GM12878 (cell line): ENCODE data around the gene CTXND1. TPM values are rescaled to one million over a fixed set of nuclear protein-coding genes. Genes with fewer than 3 reads are reported as not detected.

Source experiments
- ATAC-seq: fragments of 200-7000 bp; cut with Tn5 transposase; 3 replicates; pipeline ENCODE4 v1.9.1; 2020; ENCODE audit warnings: mild to moderate bottlenecking, moderate library complexity
- BruUV-seq: library from RNA; stranded (reverse); fragments of 400-500 nt; replicated peaks from 2 replicates; lab custom pipeline; 2021; lab: Mats Ljungman, UMichigan
- CTCF ChIA-PET: fragments of 300-600 bp; sonication (Branson Sonifier 250); formaldehyde crosslinking; extraction: SDS; loops from one replicate; lab custom pipeline; 2021; ENCODE audit warnings: inconsistent platforms; lab: Yijun Ruan, JAX
- POLR2A ChIA-PET: fragments of 350-600 bp; formaldehyde crosslinking; extraction: SDS; loops from one replicate; lab custom pipeline; 2021; ENCODE audit warnings: inconsistent platforms; lab: Charles Lee
- RAD21 ChIA-PET: fragments of 300-600 bp; sonication (Branson Sonifier 250); formaldehyde crosslinking; loops from one replicate; lab custom pipeline; 2023; ENCODE audit warnings: antibody characterized with exemption; ENCODE audit not compliant: unreplicated experiment; lab: Charles Lee
- SMC1A ChIA-PET: fragments of 300-600 bp; sonication (Branson Sonifier 250); formaldehyde crosslinking; loops from one replicate; lab custom pipeline; 2023; ENCODE audit not compliant: unreplicated experiment, uncharacterized antibody; lab: Charles Lee
- DNase-seq: peaks from one replicate; pipeline ENCODE4 v3.0.0-alpha.2; 2011; ENCODE audit warnings: low read depth, low spot score
- FAIRE-seq: peaks from 3 replicates; lab custom pipeline; 2011; peaks lifted over from hg19 to GRCh38; lab: Jason Lieb, UNC
- H2AFZ ChIP-seq: 2 replicates; pipeline ENCODE4 v1.6.0; 2011; ENCODE audit warnings: low read depth, low read length, control low read depth; ENCODE audit not compliant: control insufficient read depth
- H3K27ac ChIP-seq: 2 replicates; pipeline ENCODE4 v1.5.1; 2011; ENCODE audit warnings: control low read depth; ENCODE audit not compliant: control insufficient read depth, insufficient read depth
- H3K27me3 ChIP-seq, 2 experiments: replicated peaks in 1 of 2; 2 replicates each; pipeline versions ENCODE4 v1.6.0 to v1.6.1; 2011; ENCODE audit warnings: low read length in 1 of 2; ENCODE audit not compliant: control insufficient read depth in 2 of 2, insufficient read depth in 2 of 2
- H3K36me3 ChIP-seq, 2 experiments: 2 replicates each; pipeline ENCODE4 v1.5.1; 2011; ENCODE audit warnings: low read length in 1 of 2; ENCODE audit not compliant: control insufficient read depth in 2 of 2, insufficient read depth in 2 of 2
- H3K4me1 ChIP-seq: 2 replicates; pipeline ENCODE4 v1.6.1; 2011; ENCODE audit warnings: mild to moderate bottlenecking, low read length, moderate library complexity, mixed read lengths; ENCODE audit not compliant: control insufficient read depth, insufficient read depth
- H3K4me2 ChIP-seq: 2 replicates; pipeline ENCODE4 v1.6.0; 2011; ENCODE audit warnings: control low read depth; ENCODE audit not compliant: control insufficient read depth, insufficient read depth
- H3K4me3 ChIP-seq: fragments of 200-600 bp; sonication (generic); 2 replicates; pipeline ENCODE4 v1.5.1; 2016
- H3K79me2 ChIP-seq: 2 replicates; pipeline ENCODE4 v1.6.0; 2011; ENCODE audit warnings: low read length; ENCODE audit not compliant: control insufficient read depth, insufficient read depth
- H3K9ac ChIP-seq: 2 replicates; pipeline ENCODE4 v1.8.0; 2011; ENCODE audit warnings: low read length, control low read depth, mixed read lengths; ENCODE audit not compliant: control insufficient read depth, insufficient read depth
- H3K9me3 ChIP-seq: replicated peaks from 3 replicates; pipeline ENCODE4 v1.5.1; 2011; ENCODE audit warnings: mild to moderate bottlenecking, low read length; ENCODE audit not compliant: control insufficient read depth, insufficient read depth
- H4K20me1 ChIP-seq: 2 replicates; pipeline ENCODE4 v1.6.0; 2011; ENCODE audit not compliant: control insufficient read depth, insufficient read depth
- BACH1 ChIP-seq: fragments of 450-650 bp; IDR thresholded peaks from 2 replicates; pipeline ENCODE4 v1.6.1; 2017; ENCODE audit warnings: mild to moderate bottlenecking, borderline replicate concordance
- CBX5 ChIP-seq: sonication (generic); IDR thresholded peaks from 2 replicates; pipeline ENCODE4 v1.6.1; 2016; ENCODE audit warnings: low read depth, moderate library complexity, mild to moderate bottlenecking, inconsistent platforms
- HDGF ChIP-seq: fragments of 450-650 bp; IDR thresholded peaks from 2 replicates; pipeline ENCODE4 v1.6.1; 2016; ENCODE audit warnings: antibody characterized with exemption
- IRF4 ChIP-seq: IDR thresholded peaks from 2 replicates; pipeline ENCODE4 v1.6.1; 2011; ENCODE audit warnings: low read depth, low read length
- POLR2AphosphoS2 ChIP-seq: IDR thresholded peaks from 2 replicates; pipeline ENCODE4 v1.6.1; 2011; ENCODE audit warnings: low read depth, mild to moderate bottlenecking, low read length, improper control_type of control experiment, moderate library complexity
- RUNX3 ChIP-seq: IDR thresholded peaks from 2 replicates; pipeline ENCODE4 v1.6.1; 2012; ENCODE audit warnings: low read length, inconsistent platforms
- SMARCA5 ChIP-seq: fragments of 450-650 bp; IDR thresholded peaks from 2 replicates; pipeline ENCODE4 v1.6.1; 2017; ENCODE audit warnings: mild to moderate bottlenecking
- YBX1 ChIP-seq: fragments of 450-650 bp; IDR thresholded peaks from 2 replicates; pipeline ENCODE4 v1.6.1; 2016; ENCODE audit warnings: antibody characterized with exemption
- ZNF622 ChIP-seq: fragments of 450-650 bp; IDR thresholded peaks from 2 replicates; pipeline ENCODE4 v1.6.1; 2017; ENCODE audit warnings: mild to moderate bottlenecking, inconsistent platforms
- WGBS: methylation state at CpG from one replicate; pipeline ENCODE4 v1.1.6; 2016; ENCODE audit warnings: low lambda C conversion rate; ENCODE audit not compliant: insufficient replicate concordance, insufficient coverage; ENCODE audit errors: missing lambda C conversion rate; 5-methylcytosine and 5-hydroxymethylcytosine counted together
- in situ Hi-C: fragments of 300-500 bp; cut with MboI; formaldehyde crosslinking; loops from 9 replicates; pipeline ENCODE4 v1.14.3; 2018; ENCODE audit warnings: mixed read lengths
- intact Hi-C: fragments of 100-400 bp; cut with micrococcal nuclease; formaldehyde crosslinking; loops from one replicate; pipeline ENCODE4 v1.14.2; 2022; ENCODE audit not compliant: unreplicated experiment
- polyA plus RNA-seq, 11 experiments: library from polyadenylated mRNA; depleted of rRNA in 4 of 11; unstranded in 6 of 11; stranded (reverse) in 5 of 11; fragments of >200 nt; fragmentation: Nextera tagmentation in 4 of 11; fragmentation: Illumina TruSeq in 1 of 11; extraction: Ambion mirVana in 4 of 11; extraction: Trizol in 1 of 11; gene quantifications; 1 replicate in 1 of 11; 2 replicates in 10 of 11; pipeline versions ENCODE4 v1.2.1 to v1.2.3, GENCODE V29; 2011 to 2016; ENCODE audit warnings: inconsistent platforms in 2 of 11, missing spikeins in 2 of 11, low read depth in 1 of 11
- total RNA-seq, 4 experiments: library from RNA; depleted of rRNA in 3 of 4; stranded (reverse); fragments of >200 nt in 3 of 4; fragmentation: Illumina TruSeq in 1 of 4; extraction: Trizol in 1 of 4; gene quantifications; 2 replicates each; pipeline versions ENCODE4 v1.2.1 to v1.2.3, GENCODE V29; 2013 to 2021
- TF ChIP-seq, protein P1 (sequence below): fragments of 450-650 bp; IDR thresholded peaks from 2 replicates; pipeline ENCODE4 v1.6.1; 2018; ENCODE audit warnings: borderline replicate concordance, mild to moderate bottlenecking; ENCODE audit not compliant: partially characterized antibody
- TF ChIP-seq, protein P2 (sequence below): fragments of 450-650 bp; formaldehyde crosslinking; IDR thresholded peaks from 2 replicates; pipeline ENCODE4 v1.4.0; 2022; ENCODE audit warnings: mild to moderate bottlenecking, moderate library complexity
- TF ChIP-seq, protein P3 (sequence below): fragments of 450-650 bp; IDR thresholded peaks from 2 replicates; pipeline ENCODE4 v1.6.1; 2016; ENCODE audit warnings: mild to moderate bottlenecking, moderate library complexity, borderline replicate concordance

The CTXND1 gene
- total and polyA plus RNA-seq, 10 of the 15 experiments (the other 5 are each of a cell fraction or from before 2014, with no cell fraction given): under 0.01 to 0.03 (median 0.02) TPM; not detected in 7

DNA sequence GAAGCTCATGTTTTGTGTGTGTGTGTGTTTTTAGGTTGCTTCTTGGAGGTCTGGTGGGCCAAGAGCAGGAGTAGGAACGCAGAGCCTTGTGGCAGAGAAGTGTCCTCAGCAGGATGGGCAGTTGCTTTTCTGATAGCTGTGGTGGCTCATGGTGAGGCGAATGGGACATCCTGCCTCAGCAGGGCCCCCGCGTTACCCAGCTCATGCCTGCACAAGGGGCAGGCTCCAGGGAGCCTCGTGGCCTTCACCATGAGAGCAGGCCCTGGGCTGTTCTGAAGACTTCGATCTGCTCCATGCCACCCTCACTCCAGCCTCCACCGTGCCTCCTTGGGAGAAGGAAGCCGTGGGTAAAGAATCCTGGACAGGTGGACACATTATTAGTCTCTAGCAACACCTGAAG is 33.4 kb upstream of the CTXND1 start:
- ChIA-PET POLR2A (no interaction called here), CTCF (no interaction called here), RAD21 (no interaction called here), SMC1A (no interaction called here)
- Histone ChIP-seq H3K27ac (no peak overlapping the region), H3K27me3 (peaks cover 0 to 4% of the 10 kb centered on the region in 2 experiments; a peak in 3 of 4 replicates), H3K9me3 (no peaks in the 10 kb centered on the region), H3K4me1 (no peaks in the 10 kb centered on the region), H3K4me2 (no peak overlapping the region), H3K36me3 (no peaks in the 10 kb centered on the region), H2AFZ (no peak overlapping the region), H3K9ac (no peak overlapping the region), H3K4me3 (no peak overlapping the region), H4K20me1 (no peaks in the 10 kb centered on the region), H3K79me2 (no peaks in the 10 kb centered on the region)
- FAIRE-seq: no peak
- no peak for ATAC-seq
- 39% methylated on average over 8 of the region's 8 CpGs for WGBS
- no TSS peak for BruUV-seq
- intact Hi-C loops (no loop called here), in situ Hi-C loops (no loop called here)
- no peak for DNase-seq
- no peak for TF ChIP-seq BACH1
- no peak for TF ChIP-seq RUNX3
- TF ChIP-seq, protein P1, sequence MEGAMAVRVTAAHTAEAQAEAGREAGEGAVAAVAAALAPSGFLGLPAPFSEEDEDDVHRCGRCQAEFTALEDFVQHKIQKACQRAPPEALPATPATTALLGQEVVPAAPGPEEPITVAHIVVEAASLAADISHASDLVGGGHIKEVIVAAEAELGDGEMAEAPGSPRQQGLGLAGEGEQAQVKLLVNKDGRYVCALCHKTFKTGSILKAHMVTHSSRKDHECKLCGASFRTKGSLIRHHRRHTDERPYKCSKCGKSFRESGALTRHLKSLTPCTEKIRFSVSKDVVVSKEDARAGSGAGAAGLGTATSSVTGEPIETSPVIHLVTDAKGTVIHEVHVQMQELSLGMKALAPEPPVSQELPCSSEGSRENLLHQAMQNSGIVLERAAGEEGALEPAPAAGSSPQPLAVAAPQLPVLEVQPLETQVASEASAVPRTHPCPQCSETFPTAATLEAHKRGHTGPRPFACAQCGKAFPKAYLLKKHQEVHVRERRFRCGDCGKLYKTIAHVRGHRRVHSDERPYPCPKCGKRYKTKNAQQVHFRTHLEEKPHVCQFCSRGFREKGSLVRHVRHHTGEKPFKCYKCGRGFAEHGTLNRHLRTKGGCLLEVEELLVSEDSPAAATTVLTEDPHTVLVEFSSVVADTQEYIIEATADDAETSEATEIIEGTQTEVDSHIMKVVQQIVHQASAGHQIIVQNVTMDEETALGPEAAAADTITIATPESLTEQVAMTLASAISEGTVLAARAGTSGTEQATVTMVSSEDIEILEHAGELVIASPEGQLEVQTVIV: no peak
- TF ChIP-seq, protein P2, sequence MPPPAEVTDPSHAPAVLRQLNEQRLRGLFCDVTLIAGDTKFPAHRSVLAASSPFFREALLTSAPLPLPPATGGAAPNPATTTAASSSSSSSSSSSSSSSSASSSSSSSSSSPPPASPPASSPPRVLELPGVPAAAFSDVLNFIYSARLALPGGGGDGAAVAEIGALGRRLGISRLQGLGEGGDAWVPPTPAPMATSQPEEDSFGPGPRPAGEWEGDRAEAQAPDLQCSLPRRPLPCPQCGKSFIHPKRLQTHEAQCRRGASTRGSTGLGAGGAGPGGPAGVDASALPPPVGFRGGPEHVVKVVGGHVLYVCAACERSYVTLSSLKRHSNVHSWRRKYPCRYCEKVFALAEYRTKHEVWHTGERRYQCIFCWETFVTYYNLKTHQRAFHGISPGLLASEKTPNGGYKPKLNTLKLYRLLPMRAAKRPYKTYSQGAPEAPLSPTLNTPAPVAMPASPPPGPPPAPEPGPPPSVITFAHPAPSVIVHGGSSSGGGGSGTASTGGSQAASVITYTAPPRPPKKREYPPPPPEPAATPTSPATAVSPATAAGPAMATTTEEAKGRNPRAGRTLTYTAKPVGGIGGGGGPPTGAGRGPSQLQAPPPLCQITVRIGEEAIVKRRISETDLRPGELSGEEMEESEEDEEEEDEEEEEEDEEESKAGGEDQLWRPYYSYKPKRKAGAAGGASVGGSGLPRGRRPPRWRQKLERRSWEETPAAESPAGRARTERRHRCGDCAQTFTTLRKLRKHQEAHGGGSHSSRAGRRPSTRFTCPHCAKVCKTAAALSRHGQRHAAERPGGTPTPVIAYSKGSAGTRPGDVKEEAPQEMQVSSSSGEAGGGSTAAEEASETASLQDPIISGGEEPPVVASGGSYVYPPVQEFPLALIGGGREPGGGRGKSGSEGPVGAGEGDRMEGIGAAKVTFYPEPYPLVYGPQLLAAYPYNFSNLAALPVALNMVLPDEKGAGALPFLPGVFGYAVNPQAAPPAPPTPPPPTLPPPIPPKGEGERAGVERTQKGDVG (CRISPR knock-in tag): no peak
- TF ChIP-seq HDGF: no peak
- no peak for TF ChIP-seq SMARCA5
- TF ChIP-seq YBX1: no peak
- no peak for TF ChIP-seq IRF4
- no peak for TF ChIP-seq ZNF622
- TF ChIP-seq, protein P3, sequence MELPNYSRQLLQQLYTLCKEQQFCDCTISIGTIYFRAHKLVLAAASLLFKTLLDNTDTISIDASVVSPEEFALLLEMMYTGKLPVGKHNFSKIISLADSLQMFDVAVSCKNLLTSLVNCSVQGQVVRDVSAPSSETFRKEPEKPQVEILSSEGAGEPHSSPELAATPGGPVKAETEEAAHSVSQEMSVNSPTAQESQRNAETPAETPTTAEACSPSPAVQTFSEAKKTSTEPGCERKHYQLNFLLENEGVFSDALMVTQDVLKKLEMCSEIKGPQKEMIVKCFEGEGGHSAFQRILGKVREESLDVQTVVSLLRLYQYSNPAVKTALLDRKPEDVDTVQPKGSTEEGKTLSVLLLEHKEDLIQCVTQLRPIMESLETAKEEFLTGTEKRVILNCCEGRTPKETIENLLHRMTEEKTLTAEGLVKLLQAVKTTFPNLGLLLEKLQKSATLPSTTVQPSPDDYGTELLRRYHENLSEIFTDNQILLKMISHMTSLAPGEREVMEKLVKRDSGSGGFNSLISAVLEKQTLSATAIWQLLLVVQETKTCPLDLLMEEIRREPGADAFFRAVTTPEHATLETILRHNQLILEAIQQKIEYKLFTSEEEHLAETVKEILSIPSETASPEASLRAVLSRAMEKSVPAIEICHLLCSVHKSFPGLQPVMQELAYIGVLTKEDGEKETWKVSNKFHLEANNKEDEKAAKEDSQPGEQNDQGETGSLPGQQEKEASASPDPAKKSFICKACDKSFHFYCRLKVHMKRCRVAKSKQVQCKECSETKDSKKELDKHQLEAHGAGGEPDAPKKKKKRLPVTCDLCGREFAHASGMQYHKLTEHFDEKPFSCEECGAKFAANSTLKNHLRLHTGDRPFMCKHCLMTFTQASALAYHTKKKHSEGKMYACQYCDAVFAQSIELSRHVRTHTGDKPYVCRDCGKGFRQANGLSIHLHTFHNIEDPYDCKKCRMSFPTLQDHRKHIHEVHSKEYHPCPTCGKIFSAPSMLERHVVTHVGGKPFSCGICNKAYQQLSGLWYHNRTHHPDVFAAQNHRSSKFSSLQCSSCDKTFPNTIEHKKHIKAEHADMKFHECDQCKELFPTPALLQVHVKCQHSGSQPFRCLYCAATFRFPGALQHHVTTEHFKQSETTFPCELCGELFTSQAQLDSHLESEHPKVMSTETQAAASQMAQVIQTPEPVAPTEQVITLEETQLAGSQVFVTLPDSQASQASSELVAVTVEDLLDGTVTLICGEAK: no peak
- no peak for TF ChIP-seq CBX5
- no peak for TF ChIP-seq POLR2AphosphoS2
